ENCODE measurements around the gene NOP9.

Gene NOP9

GRCh38 chr14:24299255-24300191 lies at the start of gene NOP9, which contains the start of gene DHRS1:
TSS of gene NOP9 (plus strand) at chr14:24299850. CDS start at chr14:24299955, 105 bp downstream.
TSS of gene DHRS1 (minus strand) at chr14:24299780. CDS start at chr14:24299106, 674 bp downstream.
- peak; percentile 81 for ATAC-seq
- TF ChIP-seq ZNF565 (CRISPR knock-in tag; conservative IDR thresholded peaks at IDR 0.05; ENCODE audit: low read depth) = no peak
- TF ChIP-seq TCF4 (CRISPR knock-in tag; IDR thresholded peaks at IDR 0.05; ENCODE audit: borderline replicate concordance) = no peak
- TF ChIP-seq CSRNP3 (CRISPR knock-in tag; IDR thresholded peaks at IDR 0.05) = no peak
- TF ChIP-seq SNAI2 (CRISPR knock-in tag; IDR thresholded peaks at IDR 0.05) = no peak
- TF ChIP-seq POU6F1 (CRISPR knock-in tag; IDR thresholded peaks at IDR 0.05; ENCODE audit: borderline replicate concordance, low read depth) = no peak
- no peak for TF ChIP-seq ZC3H10 (CRISPR knock-in tag; IDR thresholded peaks at IDR 0.05)
- no peak for TF ChIP-seq ESRRG (CRISPR knock-in tag; IDR thresholded peaks at IDR 0.05)
- TF ChIP-seq TSHZ2 (CRISPR knock-in tag; IDR thresholded peaks at IDR 0.05) = no peak
- TF ChIP-seq GLIS3 (CRISPR knock-in tag; IDR thresholded peaks at IDR 0.05) = no peak
- TF ChIP-seq PPARA (CRISPR knock-in tag; IDR thresholded peaks at IDR 0.05; ENCODE audit: borderline replicate concordance) = no peak
- no peak for TF ChIP-seq ZFP3 (CRISPR knock-in tag; IDR thresholded peaks at IDR 0.05)
- TF ChIP-seq ZNF8 (CRISPR knock-in tag; IDR thresholded peaks at IDR 0.05) = no peak
- no peak for TF ChIP-seq TOX (CRISPR knock-in tag; IDR thresholded peaks at IDR 0.05; ENCODE audit: borderline replicate concordance)
- no peak for TF ChIP-seq CSDC2 (CRISPR knock-in tag; IDR thresholded peaks at IDR 0.05)
- no peak for TF ChIP-seq CREB5 (CRISPR knock-in tag; IDR thresholded peaks at IDR 0.05; ENCODE audit: low read depth)
- no peak for TF ChIP-seq ISL1 (CRISPR knock-in tag; IDR thresholded peaks at IDR 0.05)
- no peak for TF ChIP-seq PATZ1 (CRISPR knock-in tag; IDR thresholded peaks at IDR 0.05; ENCODE audit: borderline replicate concordance)
- no peak for TF ChIP-seq OSR1 (CRISPR knock-in tag; IDR thresholded peaks at IDR 0.05)
- no peak for TF ChIP-seq RARB (CRISPR knock-in tag; IDR thresholded peaks at IDR 0.05)
- no peak for TF ChIP-seq ZFP30 (CRISPR knock-in tag; IDR thresholded peaks at IDR 0.05)

GRCh38 chr14:24250354-24250753 lies 49.3 kb upstream of the NOP9 start:
- no peak; the same call in 2 of the 3 replicates for ATAC-seq
- no peak for TF ChIP-seq SNAI2 (CRISPR knock-in tag; IDR thresholded peaks at IDR 0.05)
- TF ChIP-seq ESRRG (CRISPR knock-in tag; IDR thresholded peaks at IDR 0.05) = no peak
- no peak for TF ChIP-seq ZNF565 (CRISPR knock-in tag; conservative IDR thresholded peaks at IDR 0.05; ENCODE audit: low read depth)
- TF ChIP-seq POU6F1 (CRISPR knock-in tag; IDR thresholded peaks at IDR 0.05; ENCODE audit: borderline replicate concordance, low read depth) = no peak
- no peak for TF ChIP-seq PPARA (CRISPR knock-in tag; IDR thresholded peaks at IDR 0.05; ENCODE audit: borderline replicate concordance)
- TF ChIP-seq OSR1 (CRISPR knock-in tag; IDR thresholded peaks at IDR 0.05) = no peak
- TF ChIP-seq PATZ1 (CRISPR knock-in tag; IDR thresholded peaks at IDR 0.05; ENCODE audit: borderline replicate concordance) = no peak
- no peak for TF ChIP-seq ZNF8 (CRISPR knock-in tag; IDR thresholded peaks at IDR 0.05)
- TF ChIP-seq ZNF70 (CRISPR knock-in tag; IDR thresholded peaks at IDR 0.05) = no peak
- no peak for TF ChIP-seq ZC3H10 (CRISPR knock-in tag; IDR thresholded peaks at IDR 0.05)
- no peak for TF ChIP-seq ARNTL (CRISPR knock-in tag; IDR thresholded peaks at IDR 0.05; ENCODE audit: borderline replicate concordance, low read depth)
- TF ChIP-seq BACH2 (CRISPR knock-in tag; IDR thresholded peaks at IDR 0.05; ENCODE audit: borderline replicate concordance) = no peak

Data from SK-N-SH treated with all-trans-retinoic acid at 6 μM for 48 hours (cell line).